ENCODE data around the gene SHKBP1.
"Not testable (repeated sequence)": the region's sequence is repeated elsewhere in the genome, so short reads cannot be mapped to it uniquely, and the experiment has no call there.

Gene SHKBP1

GRCh38 chr19:40555978-40556689, 20.5 kb upstream of the SHKBP1 start:
- no peak for DNase-seq

- DNase-seq = no peak
Observed at GRCh38 chr19:40556953-40557530, 19.6 kb upstream of the SHKBP1 start.

GRCh38 chr19:40559394-40559793, 17.3 kb upstream of the SHKBP1 start:
- no peak for DNase-seq

GRCh38 chr19:40560092-40560507, 16.6 kb upstream of the SHKBP1 start:
- DNase-seq = no peak

GRCh38 chr19:40561947-40562346, 14.7 kb upstream of the SHKBP1 start:
- DNase-seq = no peak

- not testable (repeated sequence) for DNase-seq
Observed at GRCh38 chr19:40564535-40564934, 12.1 kb upstream of the SHKBP1 start.

GRCh38 chr19:40565355-40565754, 11.3 kb upstream of the SHKBP1 start:
- no peak for DNase-seq

GRCh38 chr19:40565910-40566495, 10.7 kb upstream of the SHKBP1 start:
- DNase-seq = no peak

GRCh38 chr19:40567040-40567749, 9.5 kb upstream of the SHKBP1 start:
- no peak for DNase-seq

GRCh38 chr19:40567750-40568494, 8.8 kb upstream of the SHKBP1 start:
- DNase-seq = no peak

- DNase-seq = peak; percentile 99
Observed at GRCh38 chr19:40570313-40571004, 6.2 kb upstream of the SHKBP1 start.

GRCh38 chr19:40571005-40571318, 5.7 kb upstream of the SHKBP1 start:
- DNase-seq = no peak

- no peak for DNase-seq
Observed at GRCh38 chr19:40571831-40572495, 4.7 kb upstream of the SHKBP1 start.

- DNase-seq = no peak
Observed at GRCh38 chr19:40575326-40575725, 1.3 kb upstream of the SHKBP1 start.

GRCh38 chr19:40576151-40576584, 505 bp upstream of the SHKBP1 start:
- peak in 1 of 2 donors; percentile 45 for DNase-seq

- DNase-seq = peak in 1 of 2 donors; percentile 49
Observed at GRCh38 chr19:40578442-40578908, 1.8 kb downstream of the SHKBP1 start.

- no peak for DNase-seq
Observed at GRCh38 chr19:40580619-40581018, 3.9 kb downstream of the SHKBP1 start.

GRCh38 chr19:40581531-40581930, 4.9 kb downstream of the SHKBP1 start:
- no peak for DNase-seq

- no peak for DNase-seq
Observed at GRCh38 chr19:40582467-40582866, 5.8 kb downstream of the SHKBP1 start.

GRCh38 chr19:40583283-40583682, 6.6 kb downstream of the SHKBP1 start:
- DNase-seq = no peak

GRCh38 chr19:40584007-40584406, 7.3 kb downstream of the SHKBP1 start:
- no peak for DNase-seq
